Activated CD4-positive, alpha-beta T cell treated with anti-CD3 and anti-CD28 coated beads, Interleukin-2, amount 10 ng/mL, durations not matched to agents 7 days and 5 days (primary cell): Measurements from ENCODE around the gene RNF144A. TPM values are rescaled to one million over a fixed set of nuclear protein-coding genes. Genes with fewer than 3 reads are reported as not detected.

Experiments used
- CTCF ChIA-PET: fragments of 350-600 bp; sonication (Branson Sonifier 250); formaldehyde crosslinking; loops from one replicate; lab custom pipeline; 2021; ENCODE audit warnings: antibody characterized with exemption; lab: Charles Lee
- POLR2A ChIA-PET: fragments of 350-600 bp; sonication (Branson Sonifier 250); formaldehyde crosslinking; loops from one replicate; lab custom pipeline; 2021; ENCODE audit warnings: antibody characterized with exemption; lab: Charles Lee
- DNase-seq: peaks from one replicate; pipeline ENCODE4 v3.0.0-alpha.2; 2020
- H3K27ac Mint-ChIP-seq: one replicate; pipeline ENCODE4 v1.8.0; 2021; ENCODE audit warnings: mild to moderate bottlenecking, moderate library complexity, mixed read lengths
- H3K27me3 Mint-ChIP-seq: one replicate; pipeline ENCODE4 v1.8.0; 2021; ENCODE audit warnings: mixed read lengths
- H3K36me3 Mint-ChIP-seq: one replicate; pipeline ENCODE4 v1.8.0; 2021; ENCODE audit warnings: low read depth, mixed read lengths
- H3K4me1 Mint-ChIP-seq: one replicate; pipeline ENCODE4 v1.8.0; 2021; ENCODE audit warnings: mixed read lengths
- H3K4me3 Mint-ChIP-seq: one replicate; pipeline ENCODE4 v1.8.0; 2021; ENCODE audit warnings: mild to moderate bottlenecking, moderate library complexity, mixed read lengths
- H3K9me3 Mint-ChIP-seq: one replicate; pipeline ENCODE4 v1.8.0; 2021; ENCODE audit warnings: mixed read lengths
- total RNA-seq, 2 experiments: library from RNA; stranded (reverse); gene quantifications; one replicate each; pipeline ENCODE4 v1.2.3, GENCODE V29; 2021

RNF144A gene
- total RNA-seq, 2 experiments from 2014 or later: 89.6 to 101 TPM

- H3K27ac Mint-ChIP-seq: peak overlapping the region; percentile 97
- CTCF ChIA-PET: interaction anchor here (1.2 to 1.9 kb wide), 4 partner anchors 12 to 44 kb away, joined by 5 to 6 read pairs (median 6); partner anchors contain the start of genes CMPK2 and RSAD2
- peak; percentile 83 for DNase-seq
- H3K9me3 Mint-ChIP-seq: peaks cover 50% of the 10 kb centered on the region
- H3K4me3 Mint-ChIP-seq: peak overlapping the region; percentile 52
- peaks cover 91% of the 10 kb centered on the region for H3K4me1 Mint-ChIP-seq
- POLR2A ChIA-PET: interaction anchor here (0.7 to 1.9 kb wide), 4 partner anchors 31 to 48 kb away, joined by 3 to 7 read pairs (median 4); partner anchors contain the start of genes CMPK2 and RSAD2
- peaks cover 87% of the 10 kb centered on the region for H3K36me3 Mint-ChIP-seq
- no peaks in the 10 kb centered on the region for H3K27me3 Mint-ChIP-seq
These were observed 7.5 kb upstream of the RNF144A start for GRCh38 chr2:6909431-6910385.

- CTCF ChIA-PET: interaction anchor here (0.9 to 2.4 kb wide), 4 partner anchors 9 to 123 kb away, joined by 3 to 14 read pairs (median 6); partner anchors contain the start of gene RSAD2
- POLR2A ChIA-PET: interaction anchor here (0.7 to 1.5 kb wide), 2 partner anchors 34 to 51 kb away, joined by 3 to 4 read pairs; partner anchors contain the start of gene RSAD2
- Mint-ChIP-seq H3K36me3 (peaks cover 88% of the 10 kb centered on the region), H3K4me1 (peaks cover 98% of the 10 kb centered on the region), H3K9me3 (peaks cover 48% of the 10 kb centered on the region), H3K27ac (peak overlapping the region; percentile 97), H3K27me3 (no peaks in the 10 kb centered on the region), H3K4me3 (peak overlapping the region; percentile 69)
- no peak for DNase-seq
These were observed 5.5 kb upstream of the RNF144A start for GRCh38 chr2:6911721-6912120.

- Mint-ChIP-seq H3K9me3 (peaks cover 29% of the 10 kb centered on the region), H3K27me3 (no peaks in the 10 kb centered on the region), H3K27ac (peak overlapping the region; percentile 97), H3K36me3 (peaks cover 70% of the 10 kb centered on the region), H3K4me3 (peak overlapping the region; percentile 69), H3K4me1 (peaks cover 83% of the 10 kb centered on the region)
- DNase-seq: peak; percentile 72
- ChIA-PET POLR2A (interaction anchor here (0.7 to 1.0 kb wide), 2 partner anchors 16 to 36 kb away, joined by 4 to 5 read pairs; partner anchors contain the start of gene RSAD2), CTCF (interaction anchor here (1.7 kb wide), 2 partner anchors 9 to 26 kb away, joined by 3 to 6 read pairs; no protein-coding TSS in a partner anchor)
These were observed 3.6 kb upstream of the RNF144A start for GRCh38 chr2:6913415-6914157.

- H3K27ac Mint-ChIP-seq: peak overlapping the region; percentile 88
- CTCF ChIA-PET: interaction anchor here (0.6 to 2.9 kb wide), 6 partner anchors 8 to 1124 kb away, joined by 3 to 20 read pairs (median 4); no protein-coding TSS in a partner anchor
- peaks cover 27% of the 10 kb centered on the region for H3K9me3 Mint-ChIP-seq
- H3K27me3 Mint-ChIP-seq: no peaks in the 10 kb centered on the region
- H3K4me3 Mint-ChIP-seq: peak overlapping the region; percentile 36
- DNase-seq: no peak
- peaks cover 83% of the 10 kb centered on the region for H3K4me1 Mint-ChIP-seq
- peaks cover 69% of the 10 kb centered on the region for H3K36me3 Mint-ChIP-seq
- POLR2A ChIA-PET: interaction anchor here (0.6 kb wide), 1 partner anchor 12 kb away, joined by 9 read pairs; no protein-coding TSS in a partner anchor
These were observed 2.4 kb upstream of the RNF144A start for GRCh38 chr2:6914828-6915227.

GRCh38 chr2:6915399-6915798, 1.8 kb upstream of the RNF144A start:
- Mint-ChIP-seq H3K9me3 (peaks cover 23% of the 10 kb centered on the region), H3K27me3 (no peaks in the 10 kb centered on the region), H3K36me3 (peaks cover 71% of the 10 kb centered on the region), H3K4me3 (no peak overlapping the region), H3K27ac (peak overlapping the region; percentile 88), H3K4me1 (peaks cover 84% of the 10 kb centered on the region)
- POLR2A ChIA-PET: no interaction called here
- CTCF ChIA-PET: interaction anchor here (0.6 to 2.9 kb wide), 8 partner anchors 9 to 1123 kb away, joined by 3 to 20 read pairs (median 4); no protein-coding TSS in a partner anchor
- no peak for DNase-seq

GRCh38 chr2:6916224-6916623, 988 bp upstream of the RNF144A start:
- Mint-ChIP-seq H3K4me1 (peaks cover 84% of the 10 kb centered on the region), H3K9me3 (peaks cover 21% of the 10 kb centered on the region), H3K4me3 (peak overlapping the region; percentile 73), H3K27ac (peak overlapping the region; percentile 76), H3K27me3 (no peaks in the 10 kb centered on the region), H3K36me3 (peaks cover 69% of the 10 kb centered on the region)
- ChIA-PET POLR2A (interaction anchor here (0.7 kb wide), 1 partner anchor 50 kb away, joined by 3 read pairs; no protein-coding TSS in a partner anchor), CTCF (interaction anchor here (0.6 to 2.9 kb wide), 15 partner anchors 10 to 1922 kb away, joined by 3 to 20 read pairs (median 3); no protein-coding TSS in a partner anchor)
- DNase-seq: no peak

GRCh38 chr2:6916736-6917070, 509 bp upstream of the RNF144A start:
- ChIA-PET POLR2A (interaction anchor here (0.7 kb wide), 1 partner anchor 50 kb away, joined by 3 read pairs; no protein-coding TSS in a partner anchor), CTCF (interaction anchor here (0.6 to 2.9 kb wide), 15 partner anchors 10 to 1921 kb away, joined by 3 to 20 read pairs (median 3); no protein-coding TSS in a partner anchor)
- H3K4me3 Mint-ChIP-seq: peak overlapping the region; percentile 73
- peaks cover 84% of the 10 kb centered on the region for H3K4me1 Mint-ChIP-seq
- no peaks in the 10 kb centered on the region for H3K27me3 Mint-ChIP-seq
- H3K36me3 Mint-ChIP-seq: peaks cover 67% of the 10 kb centered on the region
- no peak for DNase-seq
- peak overlapping the region; percentile 76 for H3K27ac Mint-ChIP-seq
- peaks cover 16% of the 10 kb centered on the region for H3K9me3 Mint-ChIP-seq

GRCh38 chr2:6917761-6918421, 679 bp downstream of the RNF144A start:
- Mint-ChIP-seq H3K4me1 (peaks cover 84% of the 10 kb centered on the region), H3K36me3 (peaks cover 58% of the 10 kb centered on the region), H3K9me3 (peaks cover 10% of the 10 kb centered on the region), H3K4me3 (peak overlapping the region; percentile 86), H3K27ac (peak overlapping the region; percentile 87), H3K27me3 (no peaks in the 10 kb centered on the region)
- no peak for DNase-seq
- POLR2A ChIA-PET: no interaction called here
- CTCF ChIA-PET: interaction anchor here (0.9 to 1.5 kb wide), 3 partner anchors 9 to 46 kb away, joined by 4 read pairs; no protein-coding TSS in a partner anchor

- DNase-seq: no peak
- Mint-ChIP-seq H3K36me3 (peaks cover 63% of the 10 kb centered on the region), H3K4me3 (peak overlapping the region; percentile 86), H3K9me3 (peaks cover 6% of the 10 kb centered on the region), H3K4me1 (peaks cover 85% of the 10 kb centered on the region), H3K27ac (no peak overlapping the region), H3K27me3 (no peaks in the 10 kb centered on the region)
- CTCF ChIA-PET: interaction anchor here (0.6 to 3.5 kb wide), 4 partner anchors 9 to 28 kb away, joined by 3 to 14 read pairs (median 7); no protein-coding TSS in a partner anchor
- POLR2A ChIA-PET: interaction anchor here (0.6 kb wide), 1 partner anchor 26 kb away, joined by 6 read pairs; no protein-coding TSS in a partner anchor
These were observed 2.9 kb downstream of the RNF144A start for GRCh38 chr2:6919901-6920742.

- H3K9me3 Mint-ChIP-seq: peaks cover 6% of the 10 kb centered on the region
- POLR2A ChIA-PET: interaction anchor here (0.6 to 0.8 kb wide), 2 partner anchors 26 to 287 kb away, joined by 3 to 6 read pairs; no protein-coding TSS in a partner anchor
- peak overlapping the region; percentile 86 for H3K4me3 Mint-ChIP-seq
- DNase-seq: no peak
- CTCF ChIA-PET: interaction anchor here (0.6 to 3.5 kb wide), 4 partner anchors 9 to 27 kb away, joined by 3 to 14 read pairs (median 7); no protein-coding TSS in a partner anchor
- peaks cover 63% of the 10 kb centered on the region for H3K36me3 Mint-ChIP-seq
- H3K4me1 Mint-ChIP-seq: peaks cover 85% of the 10 kb centered on the region
- H3K27ac Mint-ChIP-seq: no peak overlapping the region
- H3K27me3 Mint-ChIP-seq: no peaks in the 10 kb centered on the region
These were observed 3.5 kb downstream of the RNF144A start for GRCh38 chr2:6920743-6921064.
